Gastrocnemius medialis (tissue), 4 donors: Measurements from ENCODE around the gene PIP4K2A. TPM values are rescaled to one million over a fixed set of nuclear protein-coding genes. Genes with fewer than 3 reads are reported as not detected.

ENCODE experiments used
- ATAC-seq, 2 donors: fragments of 150-250 bp; one replicate each; pipeline ENCODE4 v1.9.1; 2016
- DNase-seq, 2 donors: peaks; one replicate each; pipeline ENCODE4 v3.0.0-alpha.2; 2019
- H3K27ac ChIP-seq, 4 donors: fragments of 200-600 bp; sonication (generic); 1 replicate in 1 of 4; 2 replicates in 3 of 4; pipeline ENCODE4 v1.5.1; 2016 to 2018; ENCODE audit warnings: mild to moderate bottlenecking in 2 of 4, moderate library complexity in 1 of 4
- H3K27me3 ChIP-seq, 3 donors: fragments of 200-600 bp; sonication (generic) in 2 of 3; 1 replicate in 1 of 3; 2 replicates in 2 of 3; pipeline versions ENCODE4 v1.5.1 to v1.6.0; 2016 to 2019; ENCODE audit warnings: mild to moderate bottlenecking in 1 of 3, moderate library complexity in 1 of 3
- H3K36me3 ChIP-seq, 2 donors: fragments of 200-600 bp; sonication (generic) in 1 of 2; one replicate each; pipeline ENCODE4 v1.5.1; 2017 to 2018
- H3K4me1 ChIP-seq, 2 donors: fragments of 200-600 bp; sonication (generic) in 1 of 2; one replicate each; pipeline ENCODE4 v1.5.1; 2016 to 2017; ENCODE audit warnings: mild to moderate bottlenecking in 2 of 2
- H3K4me3 ChIP-seq, 4 donors: fragments of 200-600 bp; sonication (generic) in 3 of 4; 1 replicate in 1 of 4; 2 replicates in 3 of 4; pipeline ENCODE4 v1.5.1; 2016 to 2019; ENCODE audit warnings: mild to moderate bottlenecking in 2 of 4
- H3K9me3 ChIP-seq, 3 donors: fragments of 200-600 bp; sonication (generic) in 2 of 3; 1 replicate in 1 of 3; 2 replicates in 2 of 3; pipeline ENCODE4 v1.5.1; 2016 to 2019
- POLR2A ChIP-seq, 2 donors: fragments of 450-650 bp; IDR thresholded peaks; one replicate each; pipeline ENCODE4 v1.6.1; 2017; ENCODE audit warnings: antibody characterized with exemption in 2 of 2, mild to moderate bottlenecking in 2 of 2, moderate library complexity in 2 of 2
- in situ Hi-C, 4 donors: fragments of 200-750 bp; cut with MboI; loops; one replicate each; pipeline versions ENCODE4 v1.15.0 to v1.8.0; 2017; ENCODE audit warnings: low sequenced_read_pairs in 4 of 4
- intact Hi-C: fragments of 100-400 bp; cut with DNase I; formaldehyde crosslinking; loops from one replicate; pipeline ENCODE4 v1.15.1; 2023; ENCODE audit warnings: low total_unique reads
- total RNA-seq, 4 donors: library from RNA; depleted of rRNA; stranded (reverse); fragments of >200 nt; gene quantifications; one replicate each; pipeline versions ENCODE4 v1.1.0 to v1.2.3, GENCODE V29; 2016
- TF ChIP-seq, protein P1 (sequence below), 5 experiments: fragments of 450-650 bp in 3 of 5; fragments of 200-600 bp in 2 of 5; sonication (generic) in 2 of 5; IDR thresholded peaks in 4 of 5; conservative IDR thresholded peaks in 1 of 5; 1 replicate in 4 of 5; 2 replicates in 1 of 5; pipeline ENCODE4 v1.5.1; 2016 to 2019; ENCODE audit warnings: antibody characterized with exemption in 5 of 5, mild to moderate bottlenecking in 3 of 5, moderate library complexity in 3 of 5

The PIP4K2A gene
- total RNA-seq, 4 donors from 2014 or later = 3.9 to 7.5 (median 4.7) TPM

DNA sequence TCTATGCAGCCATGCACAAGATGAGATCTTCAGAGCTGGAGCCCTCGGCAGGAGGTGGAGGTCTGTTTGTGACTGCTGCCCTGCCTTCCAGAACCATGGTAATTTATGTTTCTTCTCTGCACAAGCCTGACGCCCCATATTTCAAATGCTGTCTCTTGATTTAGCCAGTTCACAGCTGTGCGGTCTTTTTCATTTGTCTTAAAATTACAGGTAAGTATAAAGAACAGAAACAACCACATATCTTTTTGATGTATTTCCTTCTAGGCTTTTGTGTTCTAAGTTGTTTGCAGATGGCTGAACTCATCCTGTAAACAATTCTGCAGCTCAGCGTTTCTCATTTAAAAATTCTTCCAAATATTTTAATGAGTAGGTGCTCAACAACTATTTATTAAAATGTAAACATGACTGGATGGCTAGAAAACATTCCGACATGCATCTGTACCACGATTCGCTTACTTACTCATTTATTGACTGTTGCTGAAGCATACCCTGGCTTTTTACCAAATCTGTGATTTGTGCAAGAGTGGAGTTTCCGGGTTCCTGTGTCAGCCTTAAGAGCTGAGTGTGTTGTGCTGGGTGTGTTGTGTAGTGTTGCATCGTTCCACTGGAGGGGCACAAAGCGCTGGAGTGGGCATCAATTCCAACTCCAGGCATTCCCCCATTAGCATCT lies 58.9 kb downstream of the PIP4K2A start:
- TF ChIP-seq, protein P1, sequence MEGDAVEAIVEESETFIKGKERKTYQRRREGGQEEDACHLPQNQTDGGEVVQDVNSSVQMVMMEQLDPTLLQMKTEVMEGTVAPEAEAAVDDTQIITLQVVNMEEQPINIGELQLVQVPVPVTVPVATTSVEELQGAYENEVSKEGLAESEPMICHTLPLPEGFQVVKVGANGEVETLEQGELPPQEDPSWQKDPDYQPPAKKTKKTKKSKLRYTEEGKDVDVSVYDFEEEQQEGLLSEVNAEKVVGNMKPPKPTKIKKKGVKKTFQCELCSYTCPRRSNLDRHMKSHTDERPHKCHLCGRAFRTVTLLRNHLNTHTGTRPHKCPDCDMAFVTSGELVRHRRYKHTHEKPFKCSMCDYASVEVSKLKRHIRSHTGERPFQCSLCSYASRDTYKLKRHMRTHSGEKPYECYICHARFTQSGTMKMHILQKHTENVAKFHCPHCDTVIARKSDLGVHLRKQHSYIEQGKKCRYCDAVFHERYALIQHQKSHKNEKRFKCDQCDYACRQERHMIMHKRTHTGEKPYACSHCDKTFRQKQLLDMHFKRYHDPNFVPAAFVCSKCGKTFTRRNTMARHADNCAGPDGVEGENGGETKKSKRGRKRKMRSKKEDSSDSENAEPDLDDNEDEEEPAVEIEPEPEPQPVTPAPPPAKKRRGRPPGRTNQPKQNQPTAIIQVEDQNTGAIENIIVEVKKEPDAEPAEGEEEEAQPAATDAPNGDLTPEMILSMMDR (IDR thresholded peaks at IDR 0.05 in 4 of 5, conservative IDR thresholded peaks at IDR 0.05 in 1 of 5) = no peak
- TF ChIP-seq POLR2A (IDR thresholded peaks at IDR 0.05) = no peak
- H3K4me3 ChIP-seq = no peak overlapping the region
- intact Hi-C loops (no loop called here), in situ Hi-C loops (no loop called here)
- ATAC-seq (no peak), DNase-seq (no peak)
- H3K4me1 ChIP-seq = peaks cover 0 to 4% of the 10 kb centered on the region in 2 donors
- H3K36me3 ChIP-seq = no peaks in the 10 kb centered on the region
- H3K9me3 ChIP-seq = no peaks in the 10 kb centered on the region
- H3K27ac ChIP-seq = no peak overlapping the region
- H3K27me3 ChIP-seq = no peaks in the 10 kb centered on the region

DNA sequence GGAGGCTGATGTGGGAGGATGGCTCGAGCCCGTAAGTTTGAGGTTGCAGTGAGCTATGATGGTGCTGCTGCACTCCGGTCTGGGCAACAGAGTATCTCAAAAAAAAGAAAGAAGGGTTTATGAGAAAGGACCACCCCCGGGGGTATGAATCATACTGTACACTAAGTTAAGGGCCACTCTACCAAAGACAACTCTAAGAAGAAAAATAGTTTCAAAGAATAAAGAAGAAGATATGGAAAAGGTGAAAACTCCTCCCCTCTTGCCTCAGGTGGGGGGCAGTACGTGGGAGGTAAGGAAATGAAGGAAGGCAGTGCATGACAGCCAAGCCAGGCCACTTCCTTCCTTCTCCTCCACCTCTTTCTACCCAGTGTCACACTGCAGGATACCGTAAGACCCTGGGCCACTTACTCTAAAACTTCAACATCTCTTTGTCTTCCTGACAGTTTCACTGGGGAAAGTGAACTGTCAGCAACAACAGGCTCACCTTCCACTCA lies 61.3 kb downstream of the PIP4K2A start:
- DNase-seq (no peak), ATAC-seq (no peak)
- Histone ChIP-seq H3K27ac (no peak overlapping the region), H3K9me3 (no peaks in the 10 kb centered on the region), H3K36me3 (no peaks in the 10 kb centered on the region), H3K27me3 (no peaks in the 10 kb centered on the region), H3K4me1 (peaks cover 0 to 4% of the 10 kb centered on the region in 2 donors), H3K4me3 (no peak overlapping the region)
- no peak for TF ChIP-seq POLR2A (IDR thresholded peaks at IDR 0.05)
- TF ChIP-seq, protein P1 (IDR thresholded peaks at IDR 0.05 in 4 of 5, conservative IDR thresholded peaks at IDR 0.05 in 1 of 5) = no peak
- intact Hi-C loops = no loop called here
- in situ Hi-C loops = no loop called here

DNA sequence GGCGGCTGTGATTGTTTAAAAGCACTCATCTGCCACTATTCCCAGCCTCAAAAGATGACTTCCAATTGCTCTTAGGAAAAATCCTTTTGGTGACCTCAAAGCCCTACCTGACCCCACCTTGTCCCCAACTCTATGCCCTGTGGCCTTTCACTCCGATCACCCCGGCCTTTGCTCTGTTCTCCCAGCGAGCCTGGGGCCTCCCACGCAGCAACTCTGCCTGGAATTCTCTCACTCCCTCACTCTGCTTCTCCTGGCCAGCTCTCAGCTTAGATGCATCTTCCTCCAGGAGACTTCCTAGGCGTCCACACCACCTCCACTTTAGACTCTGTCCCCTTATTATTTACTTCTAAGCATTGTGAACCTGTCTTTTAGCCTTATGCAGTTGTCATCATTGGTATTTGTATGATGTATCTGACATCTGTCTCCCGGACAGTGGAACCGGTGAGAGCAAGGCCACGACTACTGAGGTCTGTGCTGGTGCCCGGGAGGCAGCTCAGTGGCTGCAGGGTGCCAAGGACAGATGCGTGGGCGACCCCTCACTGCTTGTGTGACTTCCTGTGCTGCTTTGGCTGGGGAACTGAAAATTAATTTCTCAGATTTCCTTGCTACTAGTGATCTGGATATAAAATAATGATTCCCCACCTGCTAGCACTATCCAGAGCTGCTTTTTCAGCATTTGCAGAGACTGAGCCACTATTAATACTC lies 63.0 kb downstream of the PIP4K2A start:
- no peaks in the 10 kb centered on the region for H3K36me3 ChIP-seq
- in situ Hi-C loops (no loop called here), intact Hi-C loops (no loop called here)
- ATAC-seq (no peak), DNase-seq (no peak)
- H3K27me3 ChIP-seq = no peaks in the 10 kb centered on the region
- H3K27ac ChIP-seq = no peak overlapping the region
- no peak overlapping the region for H3K4me3 ChIP-seq
- H3K9me3 ChIP-seq = no peaks in the 10 kb centered on the region
- peaks cover 3 to 10% of the 10 kb centered on the region in 2 donors for H3K4me1 ChIP-seq
- no peak for TF ChIP-seq POLR2A (IDR thresholded peaks at IDR 0.05)
- TF ChIP-seq, protein P1 (IDR thresholded peaks at IDR 0.05 in 4 of 5, conservative IDR thresholded peaks at IDR 0.05 in 1 of 5) = no peak

DNA sequence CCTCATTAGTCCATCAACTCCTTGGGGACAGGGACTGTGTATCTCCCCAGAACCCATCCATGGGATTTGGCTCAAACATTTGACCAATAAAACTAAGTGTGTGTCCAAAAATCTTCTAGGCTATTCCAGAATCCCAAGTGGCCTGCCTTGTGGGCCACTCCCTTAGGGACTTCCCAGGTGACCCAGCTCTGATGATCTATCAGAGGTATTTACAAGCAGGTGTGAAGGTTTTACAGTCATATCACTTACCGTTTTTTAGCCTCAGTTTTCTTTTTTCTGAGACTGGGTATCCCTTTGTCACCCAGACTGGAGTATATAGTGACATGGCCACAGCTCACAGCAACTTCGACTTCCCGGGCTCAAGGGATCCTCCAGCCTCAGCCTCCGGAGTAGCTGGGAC lies 64.4 kb downstream of the PIP4K2A start:
- Histone ChIP-seq H3K36me3 (no peaks in the 10 kb centered on the region), H3K9me3 (no peaks in the 10 kb centered on the region), H3K27ac (no peak overlapping the region), H3K27me3 (no peaks in the 10 kb centered on the region), H3K4me3 (no peak overlapping the region), H3K4me1 (peaks cover 3 to 10% of the 10 kb centered on the region in 2 donors)
- in situ Hi-C loops (no loop called here), intact Hi-C loops (no loop called here)
- DNase-seq = no peak
- no peak for ATAC-seq
- TF ChIP-seq, protein P1 (IDR thresholded peaks at IDR 0.05 in 4 of 5, conservative IDR thresholded peaks at IDR 0.05 in 1 of 5) = no peak
- TF ChIP-seq POLR2A (IDR thresholded peaks at IDR 0.05) = no peak
